ENCODE data around the gene CAMK2N2. TPM values are rescaled to one million over a fixed set of nuclear protein-coding genes. Genes with fewer than 3 reads are reported as not detected.

Gene CAMK2N2
- polyA plus RNA-seq, 1 donor (not counting 4 experiments of a cell fraction or from before 2014, with no cell fraction given) = 0.18 TPM

DNA sequence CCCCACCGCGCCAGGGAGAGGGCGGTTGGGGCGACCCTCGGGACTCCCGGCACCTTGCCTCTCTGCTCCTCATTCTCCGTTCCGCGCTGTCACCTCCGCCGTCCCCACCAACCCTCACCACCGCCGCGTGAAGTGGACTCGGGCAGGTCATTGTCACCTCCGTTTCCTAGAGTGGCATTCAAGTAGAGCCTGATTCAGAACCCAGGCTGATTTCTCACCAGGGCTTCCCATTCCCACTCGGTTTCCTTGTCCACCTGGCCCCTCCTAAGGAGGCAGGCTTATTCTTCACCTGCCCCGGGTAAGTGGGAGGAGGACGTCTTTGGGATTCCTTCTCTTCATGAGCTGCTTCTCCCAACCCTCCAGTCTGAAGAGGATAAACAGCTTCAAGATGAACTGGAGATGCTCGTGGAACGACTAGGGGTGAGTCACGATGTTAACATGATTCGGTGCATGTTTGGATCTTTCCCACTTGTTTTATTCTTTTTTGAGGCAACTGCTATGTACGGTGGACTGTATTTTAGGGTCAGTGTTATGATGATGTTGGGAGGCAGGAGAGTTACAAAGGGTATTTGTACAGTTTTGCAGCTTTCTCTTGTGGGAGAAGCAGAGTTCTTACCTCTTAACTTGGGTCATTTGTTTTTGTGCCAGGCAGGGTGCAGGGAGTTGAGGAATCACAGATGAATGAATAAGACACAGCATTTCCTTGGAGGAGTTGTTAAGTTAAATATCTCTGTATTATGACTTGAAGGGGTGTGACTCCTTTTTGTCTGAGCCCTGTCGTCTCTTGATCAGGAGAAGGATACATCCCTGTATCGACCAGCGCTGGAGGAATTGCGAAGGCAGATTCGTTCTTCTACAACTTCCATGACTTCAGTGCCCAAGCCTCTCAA is 38.4 kb upstream of the CAMK2N2 start:
- no peak for TF ChIP-seq EZH2 (IDR thresholded peaks at IDR 0.05; ENCODE audit: low read length)
- dilution Hi-C loops (cut with MboI; ENCODE audit: extremely low pct_ligation_motif_present, low sequenced_read_pairs) = no loop called here

GRCh38 chr3:184298759-184299487 is 37.6 kb upstream of the CAMK2N2 start, which contains the start of gene PSMD2:
Gene PSMD2, plus strand, starts transcription at chr3:184299241. Its CDS starts 26 bp downstream, at chr3:184299267.
- peak within 1 kb of the TSS; percentile 99 for H2AFZ ChIP-seq (ENCODE audit: control insufficient read depth, low read length)
- peak within 1 kb of the TSS; percentile 85 for H3K4me2 ChIP-seq (ENCODE audit: control insufficient read depth, extremely low read depth, insufficient read depth, low read depth, low read length)
- H3K27ac ChIP-seq (ENCODE audit: control insufficient read depth, insufficient read depth, low read length) = peak within 1 kb of the TSS; percentile 84
- H3K27me3 ChIP-seq (ENCODE audit: control insufficient read depth, extremely low read depth, insufficient read depth, low read length) = no peaks in the 10 kb centered on the region
- H3K36me3 ChIP-seq (ENCODE audit: control insufficient read depth in 2 of 2, extremely low read depth in 1 of 2, insufficient read depth in 2 of 2, low read length in 2 of 2) = peaks cover 22 to 27% of the 10 kb centered on the region in 2 experiments
- dilution Hi-C loops (cut with MboI; ENCODE audit: extremely low pct_ligation_motif_present, low sequenced_read_pairs) = no loop called here
- H3K4me3 ChIP-seq (ENCODE audit: control insufficient read depth in 2 of 3, extremely low read depth in 1 of 3, insufficient read depth in 2 of 3, low read depth in 1 of 3, low read length in 3 of 3) = peak within 1 kb of the TSS; percentile 90 to 99 (median 90)
- peak within 1 kb of the TSS; percentile 94 for H3K9ac ChIP-seq (ENCODE audit: control insufficient read depth, extremely low read depth, insufficient read depth, low read length)
- H3K9me3 ChIP-seq (ENCODE audit: control insufficient read depth, low read depth, low read length) = no peaks in the 10 kb centered on the region
- DNase-seq (ENCODE audit: low read depth, low spot score) = no peak
- FAIRE-seq = no peak
- TF ChIP-seq CTCF (optimal IDR thresholded peaks at IDR 0.05 in 1 of 3, IDR thresholded peaks at IDR 0.05 in 1 of 3, conservative IDR thresholded peaks at IDR 0.05 in 1 of 3; ENCODE audit: extremely low read depth in 1 of 3, insufficient read depth in 2 of 3, low read length in 3 of 3) (no peak), EZH2 (IDR thresholded peaks at IDR 0.05; ENCODE audit: low read length) (no peak)
- no peaks in the 10 kb centered on the region for H3K9me1 ChIP-seq (ENCODE audit: control insufficient read depth, extremely low read depth, insufficient read depth, low read length)
- H3K79me2 ChIP-seq (ENCODE audit: control insufficient read depth, insufficient read depth, low read length) = peaks cover 47% of the 10 kb centered on the region
- peaks cover 7% of the 10 kb centered on the region for H4K20me1 ChIP-seq (ENCODE audit: control insufficient read depth, extremely low read depth, insufficient read depth, low read length)
- H3K4me1 ChIP-seq (ENCODE audit: control insufficient read depth, extremely low read depth, insufficient read depth, low read length) = peaks cover 9% of the 10 kb centered on the region

More for the DNA sequence above, 38.4 kb upstream of the CAMK2N2 start:
- H3K27ac ChIP-seq (ENCODE audit: control insufficient read depth, insufficient read depth, low read length) = peak overlapping the region; percentile 84
- peak overlapping the region; percentile 94 for H3K9ac ChIP-seq (ENCODE audit: control insufficient read depth, extremely low read depth, insufficient read depth, low read length)
- no peak overlapping the region for H2AFZ ChIP-seq (ENCODE audit: control insufficient read depth, low read length)
- peaks cover 10% of the 10 kb centered on the region for H4K20me1 ChIP-seq (ENCODE audit: control insufficient read depth, extremely low read depth, insufficient read depth, low read length)
- H3K79me2 ChIP-seq (ENCODE audit: control insufficient read depth, insufficient read depth, low read length) = peaks cover 53% of the 10 kb centered on the region
- no peaks in the 10 kb centered on the region for H3K9me1 ChIP-seq (ENCODE audit: control insufficient read depth, extremely low read depth, insufficient read depth, low read length)
- peak overlapping the region; percentile 84 for H3K4me2 ChIP-seq (ENCODE audit: control insufficient read depth, extremely low read depth, insufficient read depth, low read depth, low read length)
- H3K36me3 ChIP-seq (ENCODE audit: control insufficient read depth in 2 of 2, extremely low read depth in 1 of 2, insufficient read depth in 2 of 2, low read length in 2 of 2) = peaks cover 29 to 34% of the 10 kb centered on the region in 2 experiments
- H3K27me3 ChIP-seq (ENCODE audit: control insufficient read depth, extremely low read depth, insufficient read depth, low read length) = no peaks in the 10 kb centered on the region
- H3K4me1 ChIP-seq (ENCODE audit: control insufficient read depth, extremely low read depth, insufficient read depth, low read length) = peaks cover 9% of the 10 kb centered on the region
- FAIRE-seq = no peak
- no peaks in the 10 kb centered on the region for H3K9me3 ChIP-seq (ENCODE audit: control insufficient read depth, low read depth, low read length)
- peak overlapping the region; percentile 90 to 99 (median 90) for H3K4me3 ChIP-seq (ENCODE audit: control insufficient read depth in 2 of 3, extremely low read depth in 1 of 3, insufficient read depth in 2 of 3, low read depth in 1 of 3, low read length in 3 of 3)
- DNase-seq (ENCODE audit: low read depth, low spot score) = no peak

Data from keratinocyte (primary cell).